ENCODE data around the gene WDCP.

DNA sequence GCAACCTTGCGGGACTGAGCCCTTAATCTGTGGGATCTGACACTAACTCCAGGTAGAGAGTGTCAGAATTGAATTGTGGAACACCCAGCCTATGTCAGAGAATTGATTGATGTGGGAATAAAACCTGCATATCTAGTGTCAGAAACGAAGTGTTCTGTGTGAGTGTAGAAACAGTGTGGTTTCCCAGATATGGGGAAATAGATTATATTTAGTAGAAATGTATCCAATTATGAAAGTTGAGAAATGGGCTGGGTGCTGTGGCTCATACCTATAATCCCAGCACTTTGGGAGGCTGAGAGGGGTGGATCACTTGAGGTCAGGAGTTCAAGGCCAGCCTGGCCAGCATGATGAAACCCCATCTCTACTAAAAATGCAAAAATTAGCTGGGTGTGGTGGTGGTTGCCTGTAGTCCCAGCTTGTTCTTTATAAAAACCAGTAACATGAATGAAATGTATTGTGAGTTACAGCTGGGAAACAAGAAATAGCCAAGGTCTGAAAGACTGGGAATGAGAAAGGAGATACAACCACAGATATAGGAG, 41.7 kb upstream of the WDCP start:
- TF ChIP-seq, protein P1, sequence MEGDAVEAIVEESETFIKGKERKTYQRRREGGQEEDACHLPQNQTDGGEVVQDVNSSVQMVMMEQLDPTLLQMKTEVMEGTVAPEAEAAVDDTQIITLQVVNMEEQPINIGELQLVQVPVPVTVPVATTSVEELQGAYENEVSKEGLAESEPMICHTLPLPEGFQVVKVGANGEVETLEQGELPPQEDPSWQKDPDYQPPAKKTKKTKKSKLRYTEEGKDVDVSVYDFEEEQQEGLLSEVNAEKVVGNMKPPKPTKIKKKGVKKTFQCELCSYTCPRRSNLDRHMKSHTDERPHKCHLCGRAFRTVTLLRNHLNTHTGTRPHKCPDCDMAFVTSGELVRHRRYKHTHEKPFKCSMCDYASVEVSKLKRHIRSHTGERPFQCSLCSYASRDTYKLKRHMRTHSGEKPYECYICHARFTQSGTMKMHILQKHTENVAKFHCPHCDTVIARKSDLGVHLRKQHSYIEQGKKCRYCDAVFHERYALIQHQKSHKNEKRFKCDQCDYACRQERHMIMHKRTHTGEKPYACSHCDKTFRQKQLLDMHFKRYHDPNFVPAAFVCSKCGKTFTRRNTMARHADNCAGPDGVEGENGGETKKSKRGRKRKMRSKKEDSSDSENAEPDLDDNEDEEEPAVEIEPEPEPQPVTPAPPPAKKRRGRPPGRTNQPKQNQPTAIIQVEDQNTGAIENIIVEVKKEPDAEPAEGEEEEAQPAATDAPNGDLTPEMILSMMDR (IDR thresholded peaks at IDR 0.05): no peak
- no peak for TF ChIP-seq POLR2A (IDR thresholded peaks at IDR 0.05)

Measured in body of pancreas (tissue), 4 donors.